ENCODE measurements around the gene ALOX5AP.

Gene ALOX5AP

GRCh38 chr13:30766231-30766630 lies 30.9 kb downstream of the ALOX5AP start:
- DNase-seq, result no peak

GRCh38 chr13:30770929-30771328 lies 35.6 kb downstream of the ALOX5AP start:
- no peak for DNase-seq

- DNase-seq, result no peak
Observed at GRCh38 chr13:30773561-30773960, 38.2 kb downstream of the ALOX5AP start.

GRCh38 chr13:30774214-30774730 lies 38.9 kb downstream of the ALOX5AP start:
- no peak for DNase-seq

- no peak for DNase-seq
Observed at GRCh38 chr13:30776661-30777060, 41.3 kb downstream of the ALOX5AP start.

- no peak for DNase-seq
Observed at GRCh38 chr13:30779016-30779415, 43.7 kb downstream of the ALOX5AP start.

- DNase-seq, result no peak
Observed at GRCh38 chr13:30779608-30780007, 44.3 kb downstream of the ALOX5AP start.

GRCh38 chr13:30780338-30780981 lies 45.1 kb downstream of the ALOX5AP start:
- DNase-seq, result no peak

GRCh38 chr13:30785191-30785850 lies 50.0 kb downstream of the ALOX5AP start:
- DNase-seq, result no peak

GRCh38 chr13:30786648-30787047 lies 51.3 kb downstream of the ALOX5AP start:
- DNase-seq, result no peak

- no peak for DNase-seq
Observed at GRCh38 chr13:30787738-30788525, 52.6 kb downstream of the ALOX5AP start.

- no peak for DNase-seq
Observed at GRCh38 chr13:30789166-30789862, 54.0 kb downstream of the ALOX5AP start.

GRCh38 chr13:30790592-30790991 lies 55.2 kb downstream of the ALOX5AP start:
- DNase-seq, result no peak

GRCh38 chr13:30791354-30792001 lies 56.1 kb downstream of the ALOX5AP start:
- DNase-seq, result no peak

GRCh38 chr13:30792285-30793000 lies 57.1 kb downstream of the ALOX5AP start:
- DNase-seq, result no peak

- no peak for DNase-seq
Observed at GRCh38 chr13:30796132-30796572, 60.8 kb downstream of the ALOX5AP start.

- no peak for DNase-seq
Observed at GRCh38 chr13:30796631-30797601, 61.6 kb downstream of the ALOX5AP start.

GRCh38 chr13:30797847-30798535 lies 62.6 kb downstream of the ALOX5AP start:
- no peak for DNase-seq

GRCh38 chr13:30798776-30799355 lies 63.5 kb downstream of the ALOX5AP start:
- DNase-seq, result no peak
